NCI-H1930 (cell line): ENCODE results near the gene NBAS.
"Not testable (repeated sequence)": the region's sequence is repeated elsewhere in the genome, so short reads cannot be mapped to it uniquely, and the experiment has no call there.

Experiments
- DNase-seq, 2 experiments: peaks; one replicate each; lab custom pipeline; 2025; lab: John Stamatoyannopoulos, UW

The NBAS gene

GRCh38 chr2:15363142-15363541 lies 198.0 kb downstream of the NBAS start:
- DNase-seq = no peak

GRCh38 chr2:15359716-15360531 lies 201.2 kb downstream of the NBAS start:
- DNase-seq = no peak

- no peak for DNase-seq
These were observed 203.2 kb downstream of the NBAS start for GRCh38 chr2:15357922-15358321.

- DNase-seq = no peak
These were observed 203.9 kb downstream of the NBAS start for GRCh38 chr2:15357186-15357585.

- no peak for DNase-seq
These were observed 205.7 kb downstream of the NBAS start for GRCh38 chr2:15355386-15355785.

GRCh38 chr2:15354596-15355366 lies 206.4 kb downstream of the NBAS start:
- DNase-seq = no peak

GRCh38 chr2:15352363-15352762 lies 208.8 kb downstream of the NBAS start:
- DNase-seq = no peak

- DNase-seq = no peak
These were observed 212.5 kb downstream of the NBAS start for GRCh38 chr2:15348636-15349035.

GRCh38 chr2:15348045-15348444 lies 213.1 kb downstream of the NBAS start:
- DNase-seq = no peak

- no peak for DNase-seq
These were observed 214.5 kb downstream of the NBAS start for GRCh38 chr2:15346624-15347023.

- DNase-seq = no peak
These were observed 223.0 kb downstream of the NBAS start for GRCh38 chr2:15337996-15338666.

- no peak for DNase-seq
These were observed 226.3 kb downstream of the NBAS start for GRCh38 chr2:15334644-15335326.

- DNase-seq = no peak
These were observed 229.3 kb downstream of the NBAS start for GRCh38 chr2:15331787-15332186.

GRCh38 chr2:15325296-15325695 lies 235.8 kb downstream of the NBAS start:
- no peak for DNase-seq

GRCh38 chr2:15323227-15323626 lies 237.9 kb downstream of the NBAS start:
- no peak for DNase-seq

- not testable (repeated sequence) for DNase-seq
These were observed 239.7 kb downstream of the NBAS start for GRCh38 chr2:15321481-15321880.

- DNase-seq = no peak
These were observed 244.7 kb downstream of the NBAS start for GRCh38 chr2:15316370-15316814.

GRCh38 chr2:15315411-15315810 lies 245.7 kb downstream of the NBAS start:
- DNase-seq = no peak

- DNase-seq = no peak
These were observed 247.5 kb downstream of the NBAS start for GRCh38 chr2:15313657-15314056.

- DNase-seq = no peak
These were observed 249.2 kb downstream of the NBAS start for GRCh38 chr2:15311926-15312325.

- DNase-seq = no peak
These were observed 249.8 kb downstream of the NBAS start for GRCh38 chr2:15311201-15311907.
